ENCODE measurements around the gene OR6M1. TPM values are rescaled to one million over a fixed set of nuclear protein-coding genes. Genes with fewer than 3 reads are reported as not detected.

Gene OR6M1
- total and polyA plus RNA-seq, 4 donors, result not detected

GRCh38 chr11:123796226-123796625, 9.9 kb downstream of the OR6M1 start:
- H3K4me3 ChIP-seq (ENCODE audit: low read depth, low read length), result no peak overlapping the region
- no peak overlapping the region for H3K27ac ChIP-seq (ENCODE audit: low read depth, low read length)
- no peak for DNase-seq (ENCODE audit: low read depth in 4 of 6, low spot score in 6 of 6)
- H3K4me1 ChIP-seq (ENCODE audit: control insufficient read depth, insufficient read depth, low read length), result no peaks in the 10 kb centered on the region
- no peaks in the 10 kb centered on the region for H3K36me3 ChIP-seq (ENCODE audit: control insufficient read depth, insufficient read depth, low read length)
- H3K9me3 ChIP-seq (ENCODE audit: control insufficient read depth, insufficient read depth, low read length), result no peaks in the 10 kb centered on the region
- H3K27me3 ChIP-seq (ENCODE audit: control insufficient read depth, insufficient read depth, low read length), result no peaks in the 10 kb centered on the region
- 100% methylated on average over 1 of the region's 1 CpG for WGBS (ENCODE audit: insufficient coverage)

- H3K4me3 ChIP-seq (ENCODE audit: low read depth, low read length), result no peak overlapping the region
- H3K27ac ChIP-seq (ENCODE audit: low read depth, low read length), result no peak overlapping the region
- H3K4me1 ChIP-seq (ENCODE audit: control insufficient read depth, insufficient read depth, low read length), result no peaks in the 10 kb centered on the region
- no peaks in the 10 kb centered on the region for H3K36me3 ChIP-seq (ENCODE audit: control insufficient read depth, insufficient read depth, low read length)
- no CpG with 5 or more reads among the region's 1 CpG for WGBS (ENCODE audit: insufficient coverage)
- no peaks in the 10 kb centered on the region for H3K27me3 ChIP-seq (ENCODE audit: control insufficient read depth, insufficient read depth, low read length)
- H3K9me3 ChIP-seq (ENCODE audit: control insufficient read depth, insufficient read depth, low read length), result no peaks in the 10 kb centered on the region
- DNase-seq (ENCODE audit: low read depth in 4 of 6, low spot score in 6 of 6), result no peak
Observed at GRCh38 chr11:123783536-123783935, 22.6 kb downstream of the OR6M1 start.

DNA sequence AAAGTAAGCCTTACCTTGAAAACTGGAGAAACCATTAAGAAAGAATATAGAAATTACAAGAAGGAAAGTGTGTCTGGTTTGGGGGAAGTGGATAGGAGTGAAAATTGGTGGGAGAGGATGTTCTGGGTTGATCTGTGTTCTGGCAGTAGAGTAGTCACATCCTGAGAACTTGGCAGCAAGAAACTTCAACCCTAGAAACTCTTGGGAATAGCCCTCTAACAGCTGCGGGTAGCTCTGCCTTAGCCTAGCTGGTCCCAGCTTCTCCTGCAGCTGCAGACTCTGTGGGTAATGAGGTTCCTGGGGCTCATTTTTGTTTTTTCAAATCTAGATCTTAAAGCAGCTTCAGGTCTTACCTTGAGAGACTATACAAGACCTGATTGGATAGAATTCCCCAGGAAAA, 27.6 kb downstream of the OR6M1 start:
- H3K4me1 ChIP-seq (ENCODE audit: control insufficient read depth, insufficient read depth, low read length), result no peaks in the 10 kb centered on the region
- no peaks in the 10 kb centered on the region for H3K27me3 ChIP-seq (ENCODE audit: control insufficient read depth, insufficient read depth, low read length)
- no peak for DNase-seq (ENCODE audit: low read depth in 4 of 6, low spot score in 6 of 6)
- no peaks in the 10 kb centered on the region for H3K36me3 ChIP-seq (ENCODE audit: control insufficient read depth, insufficient read depth, low read length)
- no peaks in the 10 kb centered on the region for H3K9me3 ChIP-seq (ENCODE audit: control insufficient read depth, insufficient read depth, low read length)
- H3K27ac ChIP-seq (ENCODE audit: low read depth, low read length), result no peak overlapping the region
- no peak overlapping the region for H3K4me3 ChIP-seq (ENCODE audit: low read depth, low read length)
- WGBS (ENCODE audit: insufficient coverage), result 71% methylated on average over 1 of the region's 1 CpG

DNA sequence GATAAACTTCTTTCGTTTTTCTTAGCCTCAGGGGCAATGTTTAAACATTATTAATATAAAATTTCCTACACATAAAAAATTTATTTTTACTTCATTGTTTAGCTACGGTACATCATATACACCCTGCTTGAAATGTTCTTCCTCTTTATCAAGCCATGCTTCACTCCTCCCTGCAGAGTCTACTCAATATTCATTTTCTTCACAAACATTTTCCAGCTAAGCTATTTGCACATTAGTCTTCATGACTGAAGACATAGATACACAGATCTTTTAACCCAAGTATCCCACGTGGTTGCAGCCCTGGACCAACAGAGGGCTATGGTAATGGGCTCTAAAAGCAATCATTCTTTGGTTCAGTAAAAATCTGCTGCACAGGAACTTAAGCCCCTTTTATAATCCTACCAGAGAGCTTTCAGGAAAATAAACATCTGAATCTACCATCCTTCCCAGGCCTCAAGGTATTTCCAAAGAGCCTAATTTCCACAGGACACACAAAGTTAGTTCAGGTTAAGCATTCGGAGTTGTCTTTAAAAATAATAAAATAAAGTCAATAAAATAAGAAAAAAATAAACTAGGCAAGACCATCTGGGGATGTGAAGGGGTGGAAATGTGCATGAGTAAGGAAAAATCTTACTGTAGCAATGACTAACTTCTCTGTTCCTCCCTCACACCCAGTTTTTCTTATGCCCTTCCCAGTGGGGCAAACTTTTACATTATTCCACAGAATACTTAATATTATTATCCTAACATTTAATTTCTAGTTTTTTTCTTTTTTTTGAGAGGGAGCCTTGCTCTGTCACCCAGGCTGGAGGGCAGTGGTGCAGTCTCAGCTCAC, 30.2 kb downstream of the OR6M1 start:
- no peaks in the 10 kb centered on the region for H3K4me1 ChIP-seq (ENCODE audit: control insufficient read depth, insufficient read depth, low read length)
- DNase-seq (ENCODE audit: low read depth in 4 of 6, low spot score in 6 of 6), result peak in 2 of 6 donors; percentile 7 to 36
- H3K4me3 ChIP-seq (ENCODE audit: low read depth, low read length), result no peak overlapping the region
- H3K9me3 ChIP-seq (ENCODE audit: control insufficient read depth, insufficient read depth, low read length), result no peaks in the 10 kb centered on the region
- 56% methylated on average over 1 of the region's 4 CpGs for WGBS (ENCODE audit: insufficient coverage)
- H3K36me3 ChIP-seq (ENCODE audit: control insufficient read depth, insufficient read depth, low read length), result no peaks in the 10 kb centered on the region
- no peaks in the 10 kb centered on the region for H3K27me3 ChIP-seq (ENCODE audit: control insufficient read depth, insufficient read depth, low read length)
- no peak overlapping the region for H3K27ac ChIP-seq (ENCODE audit: low read depth, low read length)

- no peak overlapping the region for H3K27ac ChIP-seq (ENCODE audit: low read depth, low read length)
- no peaks in the 10 kb centered on the region for H3K4me1 ChIP-seq (ENCODE audit: control insufficient read depth, insufficient read depth, low read length)
- DNase-seq (ENCODE audit: low read depth in 4 of 6, low spot score in 6 of 6), result peak in 2 of 6 donors; percentile 8 to 58
- H3K4me3 ChIP-seq (ENCODE audit: low read depth, low read length), result no peak overlapping the region
- no peaks in the 10 kb centered on the region for H3K9me3 ChIP-seq (ENCODE audit: control insufficient read depth, insufficient read depth, low read length)
- no CpG with 5 or more reads among the region's 1 CpG for WGBS (ENCODE audit: insufficient coverage)
- H3K36me3 ChIP-seq (ENCODE audit: control insufficient read depth, insufficient read depth, low read length), result no peaks in the 10 kb centered on the region
- H3K27me3 ChIP-seq (ENCODE audit: control insufficient read depth, insufficient read depth, low read length), result no peaks in the 10 kb centered on the region
Observed at GRCh38 chr11:123775289-123775688, 30.9 kb downstream of the OR6M1 start.

DNA sequence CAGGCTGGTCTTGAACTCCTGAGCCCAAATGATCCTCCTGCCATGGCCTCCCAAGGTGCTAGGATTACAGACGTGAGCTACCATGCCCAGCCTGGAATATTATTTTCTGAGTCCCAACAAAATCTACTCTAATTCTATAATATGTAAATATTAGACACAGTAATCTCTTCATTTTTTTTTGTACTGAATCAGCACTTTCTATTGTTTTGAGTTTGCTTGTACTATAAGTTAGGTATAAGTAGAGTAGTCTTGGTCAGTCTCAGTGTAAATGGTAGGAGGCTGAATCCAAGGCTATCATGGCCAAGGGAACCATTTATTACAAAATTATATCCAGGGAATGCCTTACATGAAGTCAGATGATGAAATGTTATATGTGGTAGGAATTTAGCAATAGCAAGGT, 32.2 kb downstream of the OR6M1 start:
- DNase-seq (ENCODE audit: low read depth in 4 of 6, low spot score in 6 of 6), result no peak
- no CpG with 5 or more reads among the region's 1 CpG for WGBS (ENCODE audit: insufficient coverage)
- no peaks in the 10 kb centered on the region for H3K27me3 ChIP-seq (ENCODE audit: control insufficient read depth, insufficient read depth, low read length)
- H3K4me3 ChIP-seq (ENCODE audit: low read depth, low read length), result no peak overlapping the region
- H3K9me3 ChIP-seq (ENCODE audit: control insufficient read depth, insufficient read depth, low read length), result no peaks in the 10 kb centered on the region
- H3K4me1 ChIP-seq (ENCODE audit: control insufficient read depth, insufficient read depth, low read length), result no peaks in the 10 kb centered on the region
- H3K36me3 ChIP-seq (ENCODE audit: control insufficient read depth, insufficient read depth, low read length), result no peaks in the 10 kb centered on the region
- H3K27ac ChIP-seq (ENCODE audit: low read depth, low read length), result no peak overlapping the region

GRCh38 chr11:123773026-123773425, 33.1 kb downstream of the OR6M1 start:
- Histone ChIP-seq H3K27ac (ENCODE audit: low read depth, low read length) (no peak overlapping the region), H3K4me1 (ENCODE audit: control insufficient read depth, insufficient read depth, low read length) (no peaks in the 10 kb centered on the region), H3K4me3 (ENCODE audit: low read depth, low read length) (no peak overlapping the region), H3K36me3 (ENCODE audit: control insufficient read depth, insufficient read depth, low read length) (no peaks in the 10 kb centered on the region), H3K27me3 (ENCODE audit: control insufficient read depth, insufficient read depth, low read length) (no peaks in the 10 kb centered on the region), H3K9me3 (ENCODE audit: control insufficient read depth, insufficient read depth, low read length) (no peaks in the 10 kb centered on the region)
- WGBS (ENCODE audit: insufficient coverage), result no CpG with 5 or more reads among the region's 2 CpGs
- no peak for DNase-seq (ENCODE audit: low read depth in 4 of 6, low spot score in 6 of 6)

- no peak overlapping the region for H3K27ac ChIP-seq (ENCODE audit: low read depth, low read length)
- H3K27me3 ChIP-seq (ENCODE audit: control insufficient read depth, insufficient read depth, low read length), result no peaks in the 10 kb centered on the region
- no CpG with 5 or more reads among the region's 3 CpGs for WGBS (ENCODE audit: insufficient coverage)
- no peaks in the 10 kb centered on the region for H3K36me3 ChIP-seq (ENCODE audit: control insufficient read depth, insufficient read depth, low read length)
- no peaks in the 10 kb centered on the region for H3K9me3 ChIP-seq (ENCODE audit: control insufficient read depth, insufficient read depth, low read length)
- no peak overlapping the region for H3K4me3 ChIP-seq (ENCODE audit: low read depth, low read length)
- no peaks in the 10 kb centered on the region for H3K4me1 ChIP-seq (ENCODE audit: control insufficient read depth, insufficient read depth, low read length)
- DNase-seq (ENCODE audit: low read depth in 4 of 6, low spot score in 6 of 6), result no peak
Observed at GRCh38 chr11:123771664-123772063, 34.5 kb downstream of the OR6M1 start.

- DNase-seq (ENCODE audit: low read depth in 4 of 6, low spot score in 6 of 6), result no peak
- H3K4me1 ChIP-seq (ENCODE audit: control insufficient read depth, insufficient read depth, low read length), result no peaks in the 10 kb centered on the region
- no peak overlapping the region for H3K27ac ChIP-seq (ENCODE audit: low read depth, low read length)
- H3K4me3 ChIP-seq (ENCODE audit: low read depth, low read length), result no peak overlapping the region
- no peaks in the 10 kb centered on the region for H3K27me3 ChIP-seq (ENCODE audit: control insufficient read depth, insufficient read depth, low read length)
- H3K36me3 ChIP-seq (ENCODE audit: control insufficient read depth, insufficient read depth, low read length), result no peaks in the 10 kb centered on the region
- H3K9me3 ChIP-seq (ENCODE audit: control insufficient read depth, insufficient read depth, low read length), result no peaks in the 10 kb centered on the region
Observed at GRCh38 chr11:123770712-123771111, 35.4 kb downstream of the OR6M1 start.

DNA sequence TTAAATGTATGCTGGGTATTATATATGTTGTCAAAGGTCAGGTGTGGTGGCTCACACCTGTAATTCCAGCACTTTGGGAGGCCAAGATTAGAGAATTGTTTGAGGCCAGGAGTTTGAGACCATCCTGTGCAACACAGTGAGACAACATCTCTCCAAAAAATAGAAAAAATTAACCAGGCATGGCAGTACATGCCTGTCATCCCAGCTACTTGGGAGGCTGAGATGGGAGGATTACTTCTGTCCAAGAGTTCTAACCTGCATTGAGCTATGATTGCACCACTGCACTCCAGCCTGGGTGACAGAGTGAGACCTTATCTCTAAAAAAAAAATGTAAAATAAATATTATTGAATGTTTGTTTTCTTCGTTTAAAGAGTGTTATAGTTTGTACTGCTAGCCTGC, 40.5 kb downstream of the OR6M1 start:
- no peak overlapping the region for H3K4me3 ChIP-seq (ENCODE audit: low read depth, low read length)
- no CpG with 5 or more reads among the region's 1 CpG for WGBS (ENCODE audit: insufficient coverage)
- no peaks in the 10 kb centered on the region for H3K36me3 ChIP-seq (ENCODE audit: control insufficient read depth, insufficient read depth, low read length)
- no peaks in the 10 kb centered on the region for H3K27me3 ChIP-seq (ENCODE audit: control insufficient read depth, insufficient read depth, low read length)
- H3K4me1 ChIP-seq (ENCODE audit: control insufficient read depth, insufficient read depth, low read length), result no peaks in the 10 kb centered on the region
- H3K9me3 ChIP-seq (ENCODE audit: control insufficient read depth, insufficient read depth, low read length), result peaks cover 2% of the 10 kb centered on the region
- no peak overlapping the region for H3K27ac ChIP-seq (ENCODE audit: low read depth, low read length)
- DNase-seq (ENCODE audit: low read depth in 4 of 6, low spot score in 6 of 6), result no peak
